ENCODE data around the gene SYNE3.

SYNE3 gene

GRCh38 chr14:95503365-95504134 lies 12.9 kb downstream of the SYNE3 start:
- peak in 1 of 4 experiments; percentile 1 for DNase-seq

- DNase-seq, result peak; percentile 48 to 73 (median 70)
These were observed 14.0 kb downstream of the SYNE3 start for GRCh38 chr14:95502381-95502950.

GRCh38 chr14:95500772-95501401 lies 15.6 kb downstream of the SYNE3 start:
- peak in 3 of 4 experiments; percentile 34 to 50 (median 44) for DNase-seq

GRCh38 chr14:95500201-95500681 lies 16.2 kb downstream of the SYNE3 start:
- no peak for DNase-seq

- DNase-seq, result peak in 1 of 4 experiments; percentile 13
These were observed 17.1 kb downstream of the SYNE3 start for GRCh38 chr14:95499354-95499750.

GRCh38 chr14:95498622-95499353 lies 17.7 kb downstream of the SYNE3 start:
- no peak for DNase-seq

- no peak for DNase-seq
These were observed 18.9 kb downstream of the SYNE3 start for GRCh38 chr14:95497561-95498011.

- DNase-seq, result peak in 3 of 4 experiments; percentile 26 to 61 (median 57)
These were observed 19.7 kb downstream of the SYNE3 start for GRCh38 chr14:95496690-95497259.

GRCh38 chr14:95496111-95496681 lies 20.3 kb downstream of the SYNE3 start:
- DNase-seq, result no peak

GRCh38 chr14:95495538-95496025 lies 20.9 kb downstream of the SYNE3 start:
- peak; percentile 65 to 83 (median 80) for DNase-seq

- no peak for DNase-seq
These were observed 21.4 kb downstream of the SYNE3 start for GRCh38 chr14:95495076-95495475.

- peak in 1 of 4 experiments; percentile 27 for DNase-seq
These were observed 22.0 kb downstream of the SYNE3 start for GRCh38 chr14:95494456-95494855.

- DNase-seq, result no peak
These were observed 22.5 kb downstream of the SYNE3 start for GRCh38 chr14:95493976-95494375.

GRCh38 chr14:95493503-95493902 lies 22.9 kb downstream of the SYNE3 start:
- DNase-seq, result no peak

GRCh38 chr14:95491936-95492608 lies 24.4 kb downstream of the SYNE3 start:
- DNase-seq, result no peak

GRCh38 chr14:95490727-95491451 lies 25.6 kb downstream of the SYNE3 start:
- DNase-seq, result no peak

- DNase-seq, result no peak
These were observed 26.3 kb downstream of the SYNE3 start for GRCh38 chr14:95490138-95490509.

GRCh38 chr14:95489214-95490137 lies 27.0 kb downstream of the SYNE3 start:
- DNase-seq, result peak in 3 of 4 experiments; percentile 33 to 56 (median 46)

Data from suppressor macrophage (primary cell).